NCI-H146 (cell line): ENCODE data around the gene SULT1C3.

Experiments used
- DNase-seq: peaks from one replicate; lab custom pipeline; 2025; lab: John Stamatoyannopoulos, UW

The SULT1C3 gene

DNA sequence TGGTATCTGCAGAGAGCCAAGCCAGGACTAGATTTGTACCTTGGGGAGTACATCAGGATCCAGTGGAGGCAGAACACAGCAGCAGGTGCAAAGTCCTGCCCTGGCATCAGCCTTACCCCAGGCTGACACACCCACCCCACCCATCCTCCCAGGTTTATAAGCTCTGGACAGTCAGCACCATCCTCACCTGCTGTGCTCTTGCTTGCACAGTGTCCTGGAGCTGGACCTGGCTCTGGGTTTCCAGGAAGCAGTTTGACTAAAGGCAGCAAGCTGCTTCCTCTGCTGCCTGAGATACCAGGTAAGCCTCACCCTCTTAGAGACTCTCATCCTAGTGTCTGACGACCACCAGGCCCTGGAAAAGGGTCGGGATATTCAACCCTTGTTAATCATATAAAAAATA, at the start of gene SULT1C3:
TSS of gene SULT1C3 (plus strand) at position 183 of the 400 bp plus-strand sequence. CDS start 7,227 bp downstream, outside the sequence.
- no peak for DNase-seq

DNA sequence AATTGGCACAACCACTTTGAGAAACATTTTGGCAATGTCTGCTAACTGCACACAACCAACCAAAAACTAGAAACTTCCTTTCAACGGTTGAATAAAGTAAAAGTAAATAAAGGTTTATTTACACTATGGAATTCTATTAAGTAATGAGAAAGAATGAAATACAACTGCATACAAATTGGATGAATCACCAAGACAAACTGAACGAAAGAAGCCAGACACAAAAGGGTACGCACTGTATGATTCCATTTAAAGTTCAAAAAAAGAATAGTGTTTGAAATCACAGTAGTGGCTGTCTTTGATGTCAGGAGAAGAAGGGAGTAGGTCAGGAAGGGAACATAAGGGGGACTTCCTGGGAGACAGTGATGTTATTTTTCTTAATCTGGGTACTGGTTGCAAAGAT, 46.5 kb upstream of the SULT1C3 start:
- no peak for DNase-seq

DNA sequence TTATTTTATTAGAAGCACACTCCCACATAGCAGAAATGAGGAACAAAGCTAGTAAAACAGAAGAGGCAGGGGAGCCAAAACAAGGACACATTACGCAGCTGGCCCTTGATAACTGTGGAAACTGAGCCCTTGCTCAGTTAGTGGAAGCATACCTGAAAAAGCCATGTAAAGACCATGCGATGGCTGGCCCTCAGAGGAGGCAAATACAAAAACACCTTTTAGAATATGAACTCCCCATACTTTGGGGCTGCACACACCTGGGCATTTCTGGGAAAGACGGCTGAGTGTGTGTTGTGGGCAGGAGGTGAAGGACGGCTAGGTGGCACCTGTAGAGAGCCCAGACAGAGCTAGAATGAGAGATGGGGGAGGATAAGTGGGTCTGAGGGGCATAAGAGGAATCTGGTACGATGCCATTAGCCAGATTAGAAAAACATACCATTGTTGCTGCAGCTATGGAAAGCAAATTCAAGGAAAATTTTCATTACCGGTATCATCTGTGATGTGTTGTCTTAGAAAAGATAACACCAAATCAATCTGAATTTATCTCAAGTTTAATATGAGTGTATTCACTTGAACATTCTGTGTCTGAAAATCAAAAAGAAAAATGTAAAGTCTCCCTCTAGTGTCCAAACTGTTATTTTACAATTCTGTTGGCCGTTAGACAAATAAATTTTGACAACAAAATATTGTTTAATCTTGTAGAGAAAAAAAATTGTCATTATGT, 45.2 kb upstream of the SULT1C3 start:
- DNase-seq, result peak; percentile 2

DNA sequence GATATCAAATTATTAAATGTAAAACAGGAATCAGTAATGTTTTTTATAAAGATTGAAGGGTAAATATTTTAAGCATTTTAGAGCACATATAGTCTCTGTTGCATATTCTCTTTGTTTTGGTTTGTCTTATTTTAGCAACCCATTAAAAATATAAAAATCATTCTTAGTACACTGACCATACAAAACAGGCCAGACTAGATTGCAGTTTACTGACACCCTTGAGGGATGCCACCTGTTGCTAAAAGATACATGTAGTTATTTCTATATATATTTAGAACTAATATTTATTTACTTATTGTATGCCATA, 44.7 kb upstream of the SULT1C3 start:
- no peak for DNase-seq

DNA sequence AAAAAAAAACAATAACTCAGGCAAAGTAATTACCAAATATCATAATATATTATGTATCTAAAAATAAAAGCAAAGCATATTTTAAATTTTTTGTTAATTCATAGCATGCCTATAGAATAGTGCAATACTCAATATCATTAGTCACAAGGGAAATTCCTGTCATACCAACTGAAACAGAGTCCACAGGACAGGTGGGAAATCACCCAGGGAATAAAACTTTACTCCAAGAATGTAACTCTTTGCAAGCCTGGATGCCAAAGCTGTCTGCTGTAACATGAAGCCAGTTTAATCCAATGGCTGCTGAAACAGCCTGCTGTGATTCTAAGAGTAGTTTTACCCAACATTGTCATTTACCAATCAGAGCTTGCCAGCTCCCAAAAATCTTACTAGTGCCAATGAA, 40.0 kb upstream of the SULT1C3 start:
- no peak for DNase-seq

DNA sequence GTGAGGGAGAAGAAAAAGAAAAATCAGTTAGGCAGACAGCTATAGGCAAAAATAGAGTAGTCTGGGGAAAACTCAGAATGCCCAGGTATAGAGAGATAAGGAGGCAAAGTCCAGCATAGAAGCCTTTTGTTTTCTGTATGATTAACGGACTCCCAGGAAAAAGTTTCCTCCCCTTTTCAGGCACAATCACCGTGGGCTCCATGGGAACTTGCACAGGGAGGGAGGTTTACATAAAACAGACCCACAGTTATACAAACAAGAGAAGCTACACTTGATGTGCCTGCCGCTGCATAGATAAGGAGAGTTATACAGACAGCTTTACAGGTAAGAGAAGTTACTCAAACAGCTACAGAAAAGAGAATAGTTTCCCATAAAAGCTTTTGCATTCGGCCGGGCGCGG, 39.2 kb upstream of the SULT1C3 start:
- DNase-seq, result no peak

DNA sequence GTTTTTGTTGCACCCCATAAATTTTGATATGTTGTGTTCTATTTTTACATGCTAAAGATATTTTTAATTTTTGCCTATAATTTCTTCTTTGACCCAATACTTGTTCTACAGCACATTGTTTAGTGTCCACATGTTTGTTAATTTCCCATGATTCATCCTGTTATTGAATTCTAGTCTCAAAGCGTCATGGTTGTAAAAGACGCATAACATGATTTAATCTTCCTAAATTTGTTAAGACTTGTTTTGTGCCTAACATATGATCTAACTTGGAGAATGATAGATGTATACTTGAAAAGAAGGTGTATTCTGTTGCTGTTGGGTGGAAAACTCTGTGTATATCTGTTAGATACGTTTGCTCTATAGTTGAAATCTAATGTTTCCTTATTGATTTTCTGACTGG, 27.1 kb upstream of the SULT1C3 start:
- no peak for DNase-seq

DNA sequence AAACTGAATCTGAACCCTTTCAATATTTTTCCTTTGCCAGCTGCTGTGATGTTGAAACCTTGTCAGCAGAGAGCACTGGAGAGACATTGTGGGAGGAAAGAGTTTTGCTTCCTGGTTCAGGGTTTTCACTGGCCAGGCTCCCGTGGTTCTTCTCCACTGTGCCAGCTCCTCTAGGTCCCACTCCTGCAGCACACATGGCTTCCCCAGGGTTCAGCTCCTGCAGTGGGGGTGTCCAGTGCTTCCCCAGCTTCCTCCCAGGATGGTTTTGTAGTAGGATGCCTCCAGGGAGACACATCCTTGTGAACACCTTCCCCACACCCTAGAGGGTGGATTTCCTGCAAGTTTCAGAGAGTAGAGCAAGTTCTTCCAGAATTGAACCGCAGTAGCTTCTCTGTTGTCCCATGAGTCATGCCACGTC, 24.0 kb upstream of the SULT1C3 start:
- DNase-seq, result peak; percentile 1

DNA sequence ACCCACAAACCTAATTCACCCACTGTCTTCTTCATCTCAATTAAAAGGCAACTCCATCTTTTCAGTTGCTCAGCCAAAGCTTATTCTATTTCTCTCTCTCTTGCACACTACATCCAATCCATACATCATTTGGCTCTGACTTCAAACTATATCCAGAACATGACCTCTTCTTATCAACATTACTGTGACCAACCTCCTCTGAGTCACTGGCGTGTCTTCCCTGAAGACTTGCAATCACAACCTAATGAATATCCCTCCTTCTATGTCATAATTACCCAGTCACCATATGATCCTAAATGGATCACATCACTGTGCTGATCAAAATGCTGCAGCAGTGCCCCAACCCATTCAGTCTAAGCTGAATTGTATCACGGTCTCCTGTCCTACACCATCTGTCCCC, 22.6 kb upstream of the SULT1C3 start:
- no peak for DNase-seq

DNA sequence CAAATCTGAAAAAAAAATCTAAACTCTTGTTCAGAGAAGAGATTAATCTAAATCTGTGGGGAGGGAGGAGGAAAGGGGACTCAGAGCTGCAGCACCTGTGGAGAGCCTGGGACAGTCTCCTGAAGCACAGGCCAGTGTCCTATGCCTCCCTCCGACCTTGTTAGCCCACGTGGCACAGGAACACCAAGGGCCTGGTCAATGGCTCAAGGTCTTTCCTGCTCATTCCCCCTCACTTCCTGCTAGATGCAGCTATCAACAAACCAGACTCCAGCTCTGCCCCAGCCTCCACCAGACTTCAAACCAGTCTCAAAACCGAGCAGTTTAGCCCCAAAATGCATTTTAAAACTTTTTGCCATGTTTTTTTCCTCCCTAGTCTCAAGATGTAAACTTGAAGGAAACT, 20.1 kb upstream of the SULT1C3 start:
- DNase-seq, result no peak

DNA sequence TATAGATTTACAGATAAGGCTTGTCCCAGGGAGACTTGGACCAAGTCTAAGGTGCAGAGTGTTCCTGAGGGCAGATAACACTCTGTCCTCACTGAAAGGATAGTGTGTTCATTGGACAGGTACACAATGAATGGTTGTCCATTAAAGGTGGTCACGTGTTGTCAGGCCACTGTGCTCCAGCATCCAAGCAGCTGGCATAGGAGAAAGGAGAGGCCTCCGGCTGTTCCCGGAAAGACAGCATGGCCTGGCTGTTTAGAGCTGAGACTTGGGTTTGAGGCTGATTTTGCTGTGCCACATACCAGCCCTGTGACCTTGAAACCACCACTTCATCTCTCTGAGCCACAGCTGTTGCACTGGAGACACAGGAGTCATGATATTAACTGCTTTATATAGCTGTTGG, 19.6 kb upstream of the SULT1C3 start:
- no peak for DNase-seq

DNA sequence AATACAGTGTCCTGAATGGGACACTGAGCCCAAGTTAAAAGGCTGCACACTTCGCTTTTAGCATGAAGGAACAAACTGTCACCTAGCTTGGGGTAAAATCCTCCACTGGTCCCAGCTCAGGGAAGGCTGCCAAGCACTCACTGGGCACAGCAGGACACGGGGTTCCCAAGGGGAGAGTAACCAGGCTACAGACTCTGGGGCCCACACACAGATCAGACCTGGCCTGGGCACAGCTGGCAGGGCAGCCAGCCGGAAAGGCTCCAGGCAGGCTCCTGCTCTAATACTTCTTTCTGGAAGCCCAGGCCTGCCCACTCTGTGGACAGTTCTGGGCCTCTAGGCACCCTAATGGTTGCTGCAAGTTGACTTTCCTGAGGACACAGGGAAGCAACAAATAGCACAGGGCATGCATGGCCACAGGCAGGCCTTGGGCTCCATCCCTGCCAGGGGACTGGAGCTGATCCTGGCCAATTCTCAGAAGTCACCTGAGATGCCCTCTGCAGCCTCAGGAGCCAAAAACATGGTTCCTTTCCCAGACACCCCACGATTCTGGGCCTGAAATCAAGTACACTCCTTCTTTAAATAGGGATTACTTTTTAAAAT, 18.7 kb upstream of the SULT1C3 start:
- DNase-seq, result no peak

DNA sequence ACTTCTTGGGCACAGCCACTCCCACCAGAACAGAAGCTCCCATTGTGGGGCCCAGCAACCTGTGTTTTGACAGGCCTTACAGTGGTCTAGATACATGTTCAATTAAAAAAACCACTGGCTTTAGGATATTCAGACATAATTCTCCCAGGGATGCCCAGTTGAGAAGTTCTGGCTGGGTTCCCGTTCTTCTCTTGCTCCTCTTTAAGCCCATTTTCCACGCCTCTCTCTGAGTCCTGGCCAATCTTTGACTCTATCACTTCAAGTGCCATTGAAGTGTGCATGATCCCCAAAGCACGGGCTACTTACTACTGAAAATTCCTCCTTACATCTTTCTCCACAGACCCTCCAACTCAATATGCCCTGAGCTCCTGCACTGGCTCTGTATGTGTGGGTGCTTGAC, 17.5 kb upstream of the SULT1C3 start:
- DNase-seq, result no peak

DNA sequence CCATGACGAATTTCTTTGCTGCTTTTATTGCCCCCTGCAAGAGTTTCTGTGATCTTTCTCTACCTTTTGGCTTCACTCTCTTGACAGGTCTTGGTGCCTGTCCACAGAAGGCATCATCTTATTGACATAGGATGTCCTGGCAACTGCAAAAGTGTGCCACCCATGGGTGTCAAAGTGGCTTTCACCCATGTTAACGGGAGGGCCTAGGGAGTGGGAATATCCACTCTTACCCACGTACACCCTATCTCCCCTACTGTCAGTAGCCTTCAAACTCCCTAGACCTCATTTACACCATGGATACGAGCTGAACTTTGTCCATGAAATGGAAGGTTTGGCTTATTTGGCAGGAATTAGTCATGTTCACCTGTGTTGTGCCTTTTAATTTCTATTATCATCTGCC, 16.2 kb upstream of the SULT1C3 start:
- DNase-seq, result no peak

DNA sequence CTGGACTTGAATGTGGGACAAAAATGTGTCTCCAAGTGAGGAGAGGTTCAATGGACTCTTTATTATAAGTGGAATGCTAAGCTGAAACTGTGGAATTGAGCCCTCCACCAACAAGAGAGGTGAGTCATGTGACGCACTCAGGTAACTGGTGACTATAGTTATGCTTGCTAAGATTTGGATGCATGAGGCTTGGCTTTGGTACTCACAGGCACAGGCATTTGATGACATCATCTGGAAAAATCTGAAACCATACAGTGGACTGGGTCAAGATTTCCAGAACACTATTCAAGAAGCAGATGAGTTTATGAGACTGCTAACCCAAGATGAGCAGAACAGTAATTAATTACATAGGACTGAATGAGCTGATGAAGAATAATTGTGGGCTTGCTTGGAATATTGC, 15.7 kb upstream of the SULT1C3 start:
- no peak for DNase-seq

DNA sequence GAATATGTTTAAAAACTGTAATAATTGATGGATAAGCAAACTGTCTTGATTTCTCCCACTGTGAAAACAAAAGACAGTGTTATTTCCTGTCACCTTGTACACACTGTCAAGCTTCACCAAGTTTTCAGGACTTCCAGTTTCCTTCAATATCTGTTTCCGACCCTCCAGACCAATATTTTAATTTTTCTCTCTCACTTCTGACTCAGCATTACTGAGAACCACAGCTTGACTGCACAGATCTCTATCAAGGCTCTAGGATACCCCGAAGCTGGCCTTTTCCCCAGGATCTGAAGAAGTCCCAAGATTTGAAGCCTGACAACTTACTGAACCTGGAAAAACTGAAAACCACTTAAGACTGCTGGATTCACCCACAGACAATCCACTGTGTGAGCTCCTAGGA, 13.2 kb upstream of the SULT1C3 start:
- DNase-seq, result no peak

DNA sequence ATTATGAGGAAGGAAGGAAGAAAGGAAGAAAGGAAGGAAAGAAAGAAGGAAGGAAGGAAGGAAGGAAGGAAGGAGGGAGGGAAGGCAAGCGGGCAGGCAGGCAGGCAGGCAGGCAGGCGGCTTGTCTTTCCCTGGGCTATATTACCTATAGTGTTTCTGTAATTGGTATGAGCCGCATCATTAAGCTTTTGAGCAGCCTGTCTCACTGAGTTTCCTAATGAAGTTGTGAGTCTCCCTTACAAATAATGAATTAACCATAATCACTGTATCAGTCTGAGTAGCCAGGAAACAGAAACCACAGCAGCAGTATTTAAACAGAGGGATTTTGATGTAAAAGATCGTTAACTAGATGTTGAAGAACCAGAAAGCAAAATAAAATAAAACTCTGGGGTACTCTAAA, 11.8 kb upstream of the SULT1C3 start:
- DNase-seq, result no peak

DNA sequence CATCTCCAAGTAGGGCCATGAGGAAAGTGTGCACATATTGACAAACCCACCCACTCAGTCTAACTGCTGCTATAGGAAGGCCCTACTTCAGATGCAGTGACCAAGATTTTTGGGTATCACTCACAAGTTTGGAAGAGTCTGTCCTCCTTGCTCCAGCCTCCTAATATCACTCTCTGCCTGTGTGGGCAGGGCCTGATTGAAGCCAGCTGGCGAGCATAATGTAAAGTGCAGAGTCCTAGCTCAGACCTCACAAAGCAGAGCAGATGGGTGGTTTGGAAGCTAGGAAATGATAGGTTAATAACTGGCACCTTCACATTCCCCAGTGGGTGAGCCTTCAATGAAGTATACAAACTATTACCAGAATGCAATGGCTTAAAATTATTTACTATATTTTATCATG, 11.2 kb upstream of the SULT1C3 start:
- no peak for DNase-seq

DNA sequence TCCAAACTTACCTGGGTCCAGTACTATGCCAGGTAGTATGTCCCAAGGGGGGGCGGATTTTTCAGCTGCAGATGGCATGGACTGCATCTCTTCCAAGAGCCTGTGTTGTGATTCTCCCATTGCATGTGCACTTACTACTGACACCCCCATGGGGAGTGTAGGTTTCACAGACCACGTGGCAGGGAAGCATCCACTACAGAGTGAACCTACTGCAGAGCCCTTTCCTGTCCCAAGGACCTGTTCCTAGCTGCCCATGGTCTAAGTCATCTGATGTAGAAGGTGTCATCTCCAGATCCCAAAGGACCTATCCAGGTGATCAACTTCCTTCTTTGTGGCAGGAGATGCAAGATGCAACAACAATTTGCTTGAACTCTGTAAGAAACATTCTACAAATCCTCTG, 9.9 kb upstream of the SULT1C3 start:
- no peak for DNase-seq

DNA sequence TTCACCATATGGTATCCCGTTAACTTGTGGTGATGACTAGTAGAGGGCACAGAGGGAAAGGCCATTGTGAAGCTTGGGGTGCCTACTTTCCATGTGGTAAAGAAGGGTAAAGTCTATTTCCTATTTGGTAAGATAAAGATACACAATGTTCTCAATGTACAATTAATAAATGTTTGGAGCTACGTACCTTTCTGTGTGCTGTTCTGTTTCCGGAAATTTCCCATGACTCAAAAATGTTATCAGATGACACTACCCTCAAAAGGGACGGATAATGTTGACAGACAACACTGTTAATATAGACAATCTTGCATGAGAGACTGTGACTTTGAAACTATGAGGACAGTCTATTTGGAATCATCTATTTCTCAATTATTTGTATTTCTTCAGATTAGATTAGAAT, 4.2 kb upstream of the SULT1C3 start:
- DNase-seq, result no peak

DNA sequence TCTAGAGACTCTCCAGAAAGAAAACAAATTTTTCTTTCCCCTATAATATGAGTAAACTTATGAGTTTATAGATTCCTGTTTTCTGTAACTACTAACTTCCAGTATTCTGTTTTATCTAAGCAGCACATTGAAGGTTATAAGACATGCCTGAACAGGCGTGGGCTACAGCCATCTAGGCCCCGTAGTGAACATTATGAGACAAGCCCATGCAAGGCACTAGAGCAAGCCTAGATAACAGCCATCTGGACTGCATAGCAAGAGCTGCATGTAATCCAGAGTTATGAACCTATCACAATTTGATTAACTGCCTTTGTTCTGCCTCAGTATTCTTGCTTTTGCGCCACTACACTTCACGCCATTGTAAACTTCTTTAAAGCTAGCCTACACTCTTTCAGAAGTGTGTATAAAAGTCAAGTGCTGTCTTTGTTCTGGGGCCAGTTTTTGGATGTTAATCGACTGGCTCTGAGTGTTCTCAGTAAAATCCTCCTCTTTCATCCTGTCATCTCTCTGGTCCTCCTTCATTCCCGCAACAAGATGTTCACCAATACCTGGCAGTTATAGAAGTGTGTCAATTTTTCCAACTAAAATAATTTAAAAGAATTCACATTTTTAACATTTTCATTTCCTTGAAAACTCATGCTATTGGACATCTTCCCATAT, 3.0 kb upstream of the SULT1C3 start:
- no peak for DNase-seq

DNA sequence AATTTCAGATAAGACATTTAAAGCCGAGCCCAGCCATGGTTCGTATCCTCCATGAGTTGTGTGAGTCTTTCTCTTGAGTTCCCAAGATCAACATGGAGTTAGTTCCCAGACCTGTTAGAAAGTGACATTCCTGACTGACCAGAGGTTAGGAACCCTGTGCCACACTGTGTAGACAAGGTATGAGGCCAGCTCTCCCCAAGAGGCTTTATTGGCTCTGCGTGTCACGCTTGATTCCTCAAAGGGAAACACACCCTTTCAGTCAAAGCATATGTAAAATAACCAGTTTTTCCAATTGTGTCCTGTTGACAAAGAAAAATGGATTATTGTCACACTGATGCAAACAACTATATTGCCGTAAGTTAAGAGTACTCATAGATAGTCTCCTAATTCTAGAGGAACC, 1.2 kb downstream of the SULT1C3 start:
- DNase-seq, result no peak

DNA sequence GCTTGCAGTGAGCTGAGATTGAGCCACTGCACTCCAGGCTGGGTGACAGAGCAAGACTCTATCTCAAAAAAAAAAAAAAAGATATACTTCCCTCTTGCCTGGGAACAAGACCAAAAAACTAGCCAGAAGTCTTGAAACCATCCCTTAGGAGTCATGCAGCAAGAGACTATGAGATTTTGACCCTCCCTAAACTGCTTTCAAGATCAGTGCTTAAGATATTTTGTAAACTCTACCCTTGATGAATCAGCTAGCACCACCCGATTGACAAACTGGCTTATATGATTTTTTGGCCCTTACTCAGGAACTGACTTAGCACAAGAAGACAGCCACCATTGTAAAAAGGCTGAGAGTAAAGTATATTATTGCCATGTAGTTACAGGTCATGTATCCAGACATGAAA, 3.8 kb downstream of the SULT1C3 start:
- no peak for DNase-seq
